HG02973 (cell line): Measurements from ENCODE around the gene CDH6.

ENCODE experiments used
- ATAC-seq: cut with Tn5 transposase; IDR thresholded peaks from one replicate; pipeline ENCODE4 v1.9.1; 2021; ENCODE audit warnings: moderate library complexity; ENCODE audit not compliant: unreplicated experiment

The CDH6 gene

DNA sequence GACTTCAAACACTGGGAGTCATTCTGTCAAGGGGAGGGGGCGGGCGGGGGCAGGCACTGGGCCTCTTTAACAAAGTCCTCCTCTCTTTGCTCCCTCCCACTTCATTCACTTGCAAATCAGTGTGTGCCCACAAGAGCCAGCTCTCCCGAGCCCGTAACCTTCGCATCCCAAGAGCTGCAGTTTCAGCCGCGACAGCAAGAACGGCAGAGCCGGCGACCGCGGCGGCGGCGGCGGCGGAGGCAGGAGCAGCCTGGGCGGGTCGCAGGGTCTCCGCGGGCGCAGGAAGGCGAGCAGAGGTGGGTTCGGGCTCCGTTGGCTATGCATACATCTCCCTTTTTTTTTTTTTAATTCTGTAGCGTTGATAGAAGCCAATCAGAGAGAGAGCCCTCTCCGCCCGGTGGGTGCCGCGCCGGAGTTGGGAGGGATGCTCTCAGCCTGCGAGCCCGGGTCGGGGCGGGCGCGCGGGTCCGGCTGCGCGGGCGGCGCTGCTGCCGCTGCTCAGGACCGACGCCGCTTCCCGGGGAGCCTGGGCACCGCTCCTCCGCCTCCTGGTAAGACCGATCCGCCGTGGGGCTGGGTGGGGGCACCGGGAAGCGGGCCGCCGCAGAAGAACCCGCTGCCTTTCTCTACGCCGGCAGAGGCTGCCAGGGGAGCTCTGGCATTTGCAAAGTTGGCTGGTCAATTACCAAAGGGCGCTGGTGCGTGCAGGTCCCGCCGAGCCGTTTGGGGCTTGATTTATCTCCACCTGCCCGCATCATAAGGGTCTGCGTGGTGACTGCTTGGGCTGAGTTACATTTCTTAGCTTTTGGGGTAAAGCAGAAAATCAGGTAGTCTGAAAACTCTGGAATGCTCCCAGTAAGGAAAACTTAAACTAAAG lies at the start of gene CDH6:
Gene CDH6 (plus strand): TSS at position 96 of the 877 bp plus-strand sequence. CDS start 73,788 bp downstream, outside the sequence.
- ATAC-seq: no peak

DNA sequence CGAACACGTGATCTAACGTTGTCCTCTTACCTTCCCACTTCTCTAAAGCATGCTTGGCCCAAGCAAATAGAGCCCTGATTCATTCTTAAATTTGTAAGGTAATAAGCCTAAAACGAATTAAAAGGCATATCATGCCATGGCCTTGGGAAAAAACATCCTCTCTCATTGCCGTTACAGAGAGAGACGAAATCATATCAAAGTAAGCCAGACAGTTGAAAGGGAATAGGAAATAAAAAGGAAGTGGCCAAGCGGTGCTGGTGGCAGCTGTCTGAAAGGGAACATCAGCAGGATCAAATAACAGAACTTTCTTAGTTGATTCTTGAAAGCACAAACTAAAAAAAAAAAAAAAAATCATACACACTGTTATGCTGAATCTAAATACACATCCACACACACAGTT lies 49.1 kb upstream of the CDH6 start:
- no peak for ATAC-seq

DNA sequence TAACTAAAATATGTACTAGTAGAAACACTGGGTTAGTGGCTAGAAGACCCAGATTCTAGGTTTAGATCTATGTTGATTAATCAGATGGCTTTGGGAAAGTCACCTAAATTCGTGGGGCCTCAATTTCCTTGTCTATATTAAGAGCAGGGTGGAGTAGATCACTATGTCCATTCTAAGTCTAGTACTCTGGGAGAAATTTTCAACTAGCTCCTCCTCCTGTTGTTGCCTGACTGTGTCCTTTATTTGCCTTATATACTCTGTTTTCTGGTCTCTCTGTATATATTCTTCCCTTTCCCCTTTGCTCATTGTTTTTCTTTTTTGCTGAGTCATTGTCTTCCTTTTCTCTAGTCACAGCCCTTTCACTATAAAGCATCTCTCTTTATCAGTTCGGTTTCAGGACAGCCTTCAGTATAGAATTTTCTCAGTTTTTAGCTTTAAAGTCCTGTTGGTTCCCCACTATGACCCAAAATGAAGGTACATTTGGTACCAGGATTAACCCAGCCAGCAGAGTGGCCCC lies 44.5 kb upstream of the CDH6 start:
- ATAC-seq: no peak

DNA sequence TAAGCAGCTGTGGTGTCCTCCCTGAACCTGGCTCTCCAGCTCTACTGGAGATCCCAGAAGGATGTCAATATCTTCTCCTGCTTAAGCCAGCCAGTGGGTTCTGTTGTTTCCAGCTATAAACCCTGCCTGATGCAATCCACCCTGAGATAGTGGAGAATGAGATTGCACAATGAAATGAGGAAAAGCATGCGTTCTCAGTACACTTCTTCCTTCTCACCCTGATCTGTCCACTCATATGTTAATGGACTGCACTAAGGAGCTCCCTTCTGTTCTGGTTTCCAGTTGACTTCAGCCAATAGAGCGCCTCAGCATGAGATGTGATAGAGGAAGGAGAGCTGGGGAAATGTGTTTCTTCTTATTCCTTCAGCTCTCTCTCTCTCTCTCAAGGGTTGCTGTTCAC lies 40.0 kb upstream of the CDH6 start:
- no peak for ATAC-seq

DNA sequence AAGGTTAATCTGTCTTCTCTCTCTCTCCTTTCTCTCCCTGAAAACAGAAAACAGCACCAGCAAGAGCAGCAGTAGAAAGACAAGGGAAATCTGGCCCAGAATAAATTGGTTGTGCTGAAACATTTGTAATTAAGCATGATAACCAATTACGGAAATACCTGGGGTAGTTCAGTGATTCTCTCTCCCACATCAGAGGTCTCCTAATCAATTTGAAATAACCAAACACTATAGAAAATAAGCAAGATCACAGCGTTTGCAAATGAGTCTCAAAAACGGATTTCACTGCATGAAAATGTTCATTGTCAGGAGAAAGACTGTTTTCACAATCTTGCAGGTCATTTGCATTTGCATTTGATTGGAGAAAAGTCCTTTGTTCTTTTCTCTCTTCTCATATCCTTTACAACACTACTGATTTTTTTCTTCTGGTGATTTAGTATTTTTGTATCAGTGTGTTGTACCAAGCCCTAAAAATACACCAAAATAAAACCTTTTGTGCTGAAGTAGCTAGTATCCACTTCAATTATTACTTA lies 36.8 kb upstream of the CDH6 start:
- ATAC-seq: no peak

GRCh38 chr5:31157720-31158119 lies 35.8 kb upstream of the CDH6 start:
- no peak for ATAC-seq

- no peak for ATAC-seq
Observed at GRCh38 chr5:31158686-31159085, 34.8 kb upstream of the CDH6 start.

DNA sequence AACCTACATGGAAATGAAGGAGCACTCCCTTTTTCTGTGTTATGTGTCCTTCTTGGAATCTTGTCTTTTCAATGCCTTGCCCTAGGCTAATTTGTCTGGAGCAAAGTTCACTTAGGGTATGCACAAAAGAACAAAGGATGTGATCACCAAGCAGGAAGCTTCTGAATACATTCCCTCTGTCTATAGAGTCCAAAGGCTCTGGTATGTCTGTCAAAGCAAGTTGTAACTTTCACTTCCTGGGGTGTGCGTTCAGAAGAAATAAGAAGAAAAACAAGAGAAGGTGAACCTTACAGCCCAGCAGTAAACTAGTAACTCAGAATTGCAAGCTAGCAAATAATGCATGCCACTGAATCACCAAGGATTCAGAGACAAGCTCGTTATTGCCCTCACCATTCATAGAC lies 31.7 kb upstream of the CDH6 start:
- no peak for ATAC-seq

DNA sequence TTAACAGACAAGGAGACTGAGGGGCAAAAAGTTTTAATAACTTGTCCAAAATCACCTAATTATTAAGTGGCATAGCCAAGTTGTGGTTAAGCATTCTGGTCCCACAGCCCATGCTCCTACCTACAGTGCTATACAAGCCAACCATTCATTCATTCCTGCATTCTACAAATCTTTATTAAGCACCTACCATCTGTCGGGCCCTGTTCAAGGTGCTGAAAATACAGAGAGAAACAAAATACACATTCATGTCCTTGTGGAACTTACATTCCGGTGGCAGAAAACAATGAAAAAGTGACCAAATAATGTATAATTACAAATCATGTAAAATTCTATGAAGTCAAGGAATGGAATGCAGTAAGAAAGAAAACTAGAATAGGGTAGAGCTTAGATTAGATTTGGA lies 27.8 kb upstream of the CDH6 start:
- ATAC-seq: no peak

DNA sequence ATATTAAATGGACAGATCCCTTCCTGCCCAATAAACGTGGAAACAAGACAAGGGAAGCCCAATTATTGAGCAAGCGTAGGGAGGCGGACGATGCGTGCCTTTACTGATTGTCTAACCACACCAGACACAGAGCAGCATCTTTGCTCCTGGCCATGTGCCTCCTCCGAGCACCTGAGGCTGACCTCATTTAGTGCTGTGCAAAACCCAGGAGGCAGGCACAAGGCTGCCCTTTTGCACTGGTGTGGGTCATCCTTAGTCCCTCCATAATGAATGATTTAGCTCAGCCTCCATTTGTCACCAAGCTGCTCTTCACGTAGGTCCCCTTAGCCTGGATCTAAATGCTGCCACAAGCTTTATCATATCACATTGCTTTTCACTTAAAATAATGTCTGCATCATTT lies 24.1 kb upstream of the CDH6 start:
- ATAC-seq: no peak

DNA sequence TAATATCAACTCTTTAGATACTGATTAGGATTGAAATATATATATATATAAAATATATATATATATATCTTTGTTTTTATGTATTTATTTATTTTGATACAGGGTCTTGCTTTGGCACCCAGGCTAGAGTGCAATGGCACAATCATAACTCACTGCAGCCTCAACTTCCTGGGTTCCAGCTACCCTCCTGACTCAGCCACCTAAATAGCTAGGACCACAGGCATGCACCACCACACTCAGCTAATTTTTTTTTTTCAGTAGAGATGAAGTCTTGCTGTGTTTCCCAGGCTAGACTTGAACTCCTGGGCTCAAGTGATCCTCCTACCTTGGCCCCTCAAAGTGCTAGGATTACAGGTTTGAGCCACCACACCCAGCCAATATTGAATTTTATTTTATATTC lies 20.6 kb upstream of the CDH6 start:
- no peak for ATAC-seq

DNA sequence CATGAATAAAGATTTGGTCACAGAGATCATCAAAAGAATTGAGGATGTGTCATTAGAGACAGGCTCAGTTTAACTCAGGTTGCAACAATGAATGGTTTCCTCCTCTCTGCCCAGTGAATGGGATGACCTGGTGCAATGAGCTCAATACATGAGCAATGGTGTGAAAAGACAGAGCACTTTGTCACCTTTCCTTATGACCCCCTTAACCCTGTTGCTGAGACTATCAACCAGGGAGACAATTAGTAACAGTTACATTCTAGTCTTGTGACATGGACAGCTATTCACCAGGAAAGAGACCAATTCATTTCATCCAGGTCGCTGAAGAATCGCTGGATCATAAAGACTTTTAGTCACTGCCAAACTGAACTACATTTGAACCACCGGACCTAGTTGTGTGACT lies 19.9 kb upstream of the CDH6 start:
- ATAC-seq: no peak

- no peak for ATAC-seq
Observed at GRCh38 chr5:31181376-31181987, 12.0 kb upstream of the CDH6 start.

DNA sequence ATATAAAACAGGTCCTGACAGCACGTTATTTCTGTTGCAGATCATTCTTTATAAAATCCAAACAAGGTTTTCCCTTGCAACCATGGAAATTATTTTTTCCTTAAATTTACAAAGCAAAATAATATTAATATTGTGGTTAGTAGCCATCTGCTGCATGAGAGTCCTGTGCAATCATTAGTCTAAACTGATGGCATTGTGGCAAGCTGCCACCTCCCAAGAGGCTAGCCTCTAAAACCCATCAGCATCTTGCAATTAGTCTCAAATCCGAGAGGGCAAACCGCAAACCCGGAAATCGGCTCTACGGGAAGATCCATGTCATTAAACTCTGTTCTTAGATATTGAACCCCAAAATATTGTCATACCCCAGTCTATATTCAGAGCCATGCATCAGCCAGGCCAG lies 11.3 kb upstream of the CDH6 start:
- no peak for ATAC-seq

DNA sequence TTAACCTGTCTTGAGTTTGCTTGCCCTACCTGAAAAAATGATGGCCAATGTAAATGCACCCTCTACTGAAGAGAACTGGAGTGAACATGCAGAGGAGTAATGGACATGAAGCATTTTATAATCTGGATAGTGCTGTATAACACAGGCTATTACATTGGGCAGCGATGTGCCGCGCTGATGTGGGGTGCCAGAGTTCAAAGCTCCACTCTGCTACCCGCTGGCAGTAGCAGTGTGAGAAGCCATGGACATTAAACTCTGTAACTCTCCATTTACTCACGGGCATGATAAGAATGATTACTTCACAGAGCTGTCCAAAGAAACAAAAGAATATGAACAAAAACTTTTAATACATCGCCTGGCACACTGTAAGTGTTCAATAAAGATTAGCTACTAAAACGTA lies 7.5 kb upstream of the CDH6 start:
- no peak for ATAC-seq

GRCh38 chr5:31186672-31187267 lies 6.7 kb upstream of the CDH6 start:
- no peak for ATAC-seq

DNA sequence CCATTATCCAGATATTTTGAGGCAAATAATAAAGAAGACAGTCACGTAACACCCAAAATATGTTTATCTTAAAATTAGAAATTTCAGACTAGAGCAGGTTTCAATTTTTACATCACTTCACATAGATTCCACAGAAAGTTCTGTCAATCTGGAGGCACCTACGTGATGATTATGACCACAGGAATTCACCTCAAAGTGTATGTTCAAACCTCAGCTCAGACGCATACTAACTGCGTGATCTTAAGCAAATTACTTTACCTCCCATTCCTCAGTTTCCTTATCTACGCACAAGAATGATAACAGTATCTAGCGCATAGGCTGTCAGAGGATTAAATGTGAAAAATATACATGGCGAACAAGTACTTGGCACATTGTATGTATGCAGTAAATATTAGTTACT lies 5.9 kb upstream of the CDH6 start:
- no peak for ATAC-seq

- no peak for ATAC-seq
Observed at GRCh38 chr5:31192442-31192841, 1.0 kb upstream of the CDH6 start.

- no peak for ATAC-seq
Observed at GRCh38 chr5:31193116-31193515, 370 bp upstream of the CDH6 start.

GRCh38 chr5:31194468-31194813 lies 955 bp downstream of the CDH6 start:
- ATAC-seq: no peak

GRCh38 chr5:31194892-31195555 lies 1.5 kb downstream of the CDH6 start:
- no peak for ATAC-seq
